Adipose tissue (tissue), 3 donors: ENCODE results near the gene H1-8. TPM values are rescaled to one million over a fixed set of nuclear protein-coding genes. Genes with fewer than 3 reads are reported as not detected.
"Not testable (repeated sequence)": the region's sequence is repeated elsewhere in the genome, so short reads cannot be mapped to it uniquely, and the experiment has no call there.

Experiments used
- H3K27ac ChIP-seq: one replicate; pipeline ENCODE4 v1.5.1; 2013; ENCODE audit warnings: low read depth, low read length
- WGBS, 3 donors: extraction: QIAGEN DNeasy Blood & Tissue Kit; methylation state at CpG; one replicate each; pipeline ENCODE4 v1.1.7; 2013; 5-methylcytosine and 5-hydroxymethylcytosine counted together
- polyA plus RNA-seq, 3 donors: library from polyadenylated mRNA; stranded (reverse); fragments of 200-250 nt; gene quantifications; one replicate each; pipeline ENCODE4 v1.2.3, GENCODE V29; 2013
- donor health status: healthy with polysubstance abuse.
- donor health status: Bipolar disorder and iron deficiency.
- donor health status: healthy.

The H1-8 gene, protein sequence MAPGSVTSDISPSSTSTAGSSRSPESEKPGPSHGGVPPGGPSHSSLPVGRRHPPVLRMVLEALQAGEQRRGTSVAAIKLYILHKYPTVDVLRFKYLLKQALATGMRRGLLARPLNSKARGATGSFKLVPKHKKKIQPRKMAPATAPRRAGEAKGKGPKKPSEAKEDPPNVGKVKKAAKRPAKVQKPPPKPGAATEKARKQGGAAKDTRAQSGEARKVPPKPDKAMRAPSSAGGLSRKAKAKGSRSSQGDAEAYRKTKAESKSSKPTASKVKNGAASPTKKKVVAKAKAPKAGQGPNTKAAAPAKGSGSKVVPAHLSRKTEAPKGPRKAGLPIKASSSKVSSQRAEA
- not detected for polyA plus RNA-seq

DNA sequence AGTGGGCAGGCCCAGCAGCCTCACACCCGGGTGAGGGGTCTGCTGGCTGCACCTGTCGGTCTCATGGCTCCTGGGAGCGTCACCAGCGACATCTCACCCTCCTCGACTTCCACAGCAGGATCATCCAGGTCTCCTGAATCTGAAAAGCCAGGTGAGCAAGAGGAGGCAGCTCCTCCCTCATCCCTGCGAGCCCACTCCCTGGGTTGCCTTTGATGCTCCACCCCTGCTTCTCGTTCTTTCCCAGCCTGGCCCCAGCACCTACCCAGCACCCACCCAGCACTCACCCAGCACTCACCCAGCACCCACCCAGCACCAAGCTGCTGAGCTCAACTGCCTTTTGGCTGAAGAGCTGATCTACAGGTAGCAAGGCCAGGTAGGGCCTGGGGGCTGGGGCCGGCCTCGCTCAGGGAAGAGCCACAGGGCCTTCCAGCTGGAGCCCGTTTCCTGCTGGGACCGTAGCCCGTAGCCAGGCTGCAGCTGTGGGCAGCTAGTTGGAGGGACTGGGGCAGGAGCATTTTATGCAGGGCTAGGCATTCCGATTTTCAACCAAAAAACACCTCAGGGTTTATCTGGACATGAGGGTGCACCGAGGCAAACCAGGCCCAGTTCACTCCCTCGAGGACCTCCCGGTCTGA lies at the start of gene H1-8:
H1-8 (plus strand) TSS at position 20 of the 635 bp plus-strand sequence; CDS start at position 64, 44 bp downstream.
- H3K27ac ChIP-seq, result no peak within 1 kb of the TSS
- WGBS, 3 donors, result 84 to 90% (median 89%) methylated on average over 16 of the region's 16 CpGs

DNA sequence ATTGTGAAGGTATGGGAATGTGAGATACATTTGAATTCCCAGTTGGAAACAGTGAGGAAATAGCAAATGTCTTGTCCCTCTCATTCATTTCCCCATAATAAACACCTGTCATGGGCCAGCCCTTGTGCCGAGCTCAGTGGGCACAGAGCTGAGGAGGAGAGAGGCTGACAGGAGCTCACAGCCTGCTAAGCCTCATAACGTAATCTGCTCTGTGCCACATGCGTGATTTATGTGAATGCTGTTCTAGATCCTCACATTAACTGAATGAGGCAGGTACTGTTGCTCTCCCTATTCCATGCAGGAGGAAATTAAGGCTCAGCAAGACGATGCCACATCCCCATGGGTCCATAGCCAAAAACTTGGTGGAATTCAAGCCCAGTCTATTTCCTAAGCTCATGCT lies 49.8 kb upstream of the H1-8 start:
- WGBS, 3 donors, result 86 to 96% (median 91%) methylated on average over 4 of the region's 4 CpGs

DNA sequence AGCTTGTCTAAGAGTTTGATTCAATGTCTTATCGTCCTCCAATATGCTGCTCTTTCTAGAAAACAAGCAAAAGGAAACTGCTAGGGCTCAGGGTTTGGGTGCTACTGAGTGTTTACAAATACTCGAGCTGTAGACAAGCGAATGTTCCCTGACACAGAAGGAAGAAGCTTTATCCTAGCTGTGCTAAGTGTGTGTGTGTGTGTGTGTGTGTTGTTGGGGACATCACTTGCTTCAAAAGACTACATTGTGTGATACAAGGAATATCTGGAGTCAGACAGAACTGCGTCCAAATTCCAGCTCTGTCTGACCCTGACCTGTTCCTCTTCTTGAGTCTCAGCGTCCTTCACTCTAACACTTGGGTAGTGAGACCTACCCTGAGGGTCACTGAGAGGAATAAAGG lies 48.5 kb upstream of the H1-8 start:
- 58 to 71% (median 65%) methylated on average over 5 of the region's 5 CpGs for WGBS, 3 donors
- H3K27ac ChIP-seq, result not testable (repeated sequence)

More for the DNA sequence above, 49.8 kb upstream of the H1-8 start:
- H3K27ac ChIP-seq, result no peak overlapping the region

DNA sequence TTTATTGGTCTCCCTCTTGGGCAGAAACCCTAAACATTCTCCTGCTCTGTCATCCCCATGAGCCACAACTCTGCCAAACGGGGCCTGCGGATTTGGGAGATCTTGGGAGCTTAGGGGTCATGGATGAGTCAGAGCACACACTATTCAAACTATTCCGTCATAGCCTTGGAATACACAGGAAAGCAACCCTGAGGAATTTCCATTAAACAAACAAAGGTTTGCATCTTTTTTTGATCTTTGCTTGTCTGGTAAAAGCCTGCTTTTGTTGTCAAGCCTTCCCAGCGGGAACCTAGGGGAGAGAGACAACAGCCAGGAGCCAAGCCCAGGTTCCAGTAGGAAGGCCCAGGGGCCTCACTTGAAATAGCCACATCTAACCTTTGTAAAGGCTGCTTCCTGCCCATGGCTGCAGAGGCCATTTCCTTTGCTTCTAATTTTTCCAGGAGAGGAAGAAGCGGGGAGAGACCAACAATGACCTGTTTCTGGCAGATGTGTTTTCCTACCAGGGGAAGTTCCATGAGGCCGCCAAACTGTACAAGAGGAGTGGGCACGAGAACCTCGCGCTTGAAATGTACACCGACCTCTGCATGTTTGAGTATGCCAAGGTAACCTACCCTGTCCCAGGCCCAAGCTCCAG lies 47.9 kb upstream of the H1-8 start:
- WGBS, 3 donors, result 58 to 86% (median 73%) methylated on average over 10 of the region's 10 CpGs
- H3K27ac ChIP-seq, result not testable (repeated sequence)

DNA sequence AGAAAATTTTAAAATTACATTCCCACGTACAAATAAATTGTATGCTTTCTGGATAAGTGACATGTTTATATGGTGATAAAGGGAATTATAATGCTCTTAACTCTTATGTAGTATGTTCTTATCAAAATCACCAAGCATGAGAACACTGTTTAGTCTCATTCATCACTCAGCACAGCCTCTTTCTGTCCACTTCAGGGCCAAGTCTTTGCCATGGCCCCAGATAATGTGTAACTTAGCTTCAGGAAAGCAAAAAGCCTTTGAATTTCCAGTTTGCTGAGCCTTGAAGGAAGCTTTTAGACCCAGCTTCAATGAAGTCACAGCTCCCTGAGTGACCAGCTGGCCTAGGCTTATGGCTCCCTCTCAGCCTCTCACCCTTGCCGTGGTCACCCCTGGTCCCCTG lies 45.1 kb upstream of the H1-8 start:
- 79 to 88% (median 83%) methylated on average over 2 of the region's 2 CpGs for WGBS, 3 donors
- not testable (repeated sequence) for H3K27ac ChIP-seq

DNA sequence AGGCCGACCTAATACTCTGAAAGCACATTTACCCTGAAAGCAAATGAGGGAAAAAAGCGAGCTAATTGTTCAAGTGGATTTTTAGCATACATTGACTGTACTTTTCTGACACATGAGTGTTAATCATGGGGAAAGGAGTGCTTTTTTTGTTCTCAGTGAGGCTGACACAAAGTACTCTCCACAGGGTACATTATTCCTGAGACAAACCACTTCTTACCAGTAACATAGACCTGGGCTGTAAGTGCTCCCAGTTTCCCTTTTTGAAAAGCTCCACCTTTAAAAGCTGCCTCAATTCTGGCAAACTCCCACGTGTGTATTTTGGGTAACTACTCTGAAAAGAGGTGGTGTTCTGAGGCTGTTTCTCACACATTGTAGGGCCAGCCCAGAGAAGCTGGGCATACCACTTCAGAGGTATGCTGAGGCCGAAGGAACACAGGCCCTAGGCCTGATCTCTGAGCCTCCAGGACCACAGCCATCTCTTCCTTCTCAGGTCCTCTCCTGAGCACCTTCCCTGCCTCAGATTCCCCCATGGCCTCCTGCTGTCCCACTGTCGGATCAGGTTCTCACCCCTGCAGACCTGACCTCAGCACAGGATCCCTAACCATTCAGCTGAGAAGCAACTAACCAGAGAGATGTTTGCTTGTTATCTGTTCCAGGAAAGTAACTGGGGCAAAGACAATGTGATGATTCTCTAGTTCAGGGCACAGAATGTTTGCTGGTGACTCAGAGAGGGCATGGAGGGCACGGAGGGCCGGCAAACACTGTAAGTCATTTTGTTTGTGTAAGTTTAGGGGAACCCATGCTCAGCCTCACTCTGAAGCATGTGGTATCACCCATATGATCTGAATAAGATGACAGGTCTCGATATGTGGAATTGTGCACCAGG lies 44.1 kb upstream of the H1-8 start:
- not testable (repeated sequence) for H3K27ac ChIP-seq
- WGBS, 3 donors, result 72 to 82% (median 74%) methylated on average over 7 to 8 of the region's 8 CpGs

DNA sequence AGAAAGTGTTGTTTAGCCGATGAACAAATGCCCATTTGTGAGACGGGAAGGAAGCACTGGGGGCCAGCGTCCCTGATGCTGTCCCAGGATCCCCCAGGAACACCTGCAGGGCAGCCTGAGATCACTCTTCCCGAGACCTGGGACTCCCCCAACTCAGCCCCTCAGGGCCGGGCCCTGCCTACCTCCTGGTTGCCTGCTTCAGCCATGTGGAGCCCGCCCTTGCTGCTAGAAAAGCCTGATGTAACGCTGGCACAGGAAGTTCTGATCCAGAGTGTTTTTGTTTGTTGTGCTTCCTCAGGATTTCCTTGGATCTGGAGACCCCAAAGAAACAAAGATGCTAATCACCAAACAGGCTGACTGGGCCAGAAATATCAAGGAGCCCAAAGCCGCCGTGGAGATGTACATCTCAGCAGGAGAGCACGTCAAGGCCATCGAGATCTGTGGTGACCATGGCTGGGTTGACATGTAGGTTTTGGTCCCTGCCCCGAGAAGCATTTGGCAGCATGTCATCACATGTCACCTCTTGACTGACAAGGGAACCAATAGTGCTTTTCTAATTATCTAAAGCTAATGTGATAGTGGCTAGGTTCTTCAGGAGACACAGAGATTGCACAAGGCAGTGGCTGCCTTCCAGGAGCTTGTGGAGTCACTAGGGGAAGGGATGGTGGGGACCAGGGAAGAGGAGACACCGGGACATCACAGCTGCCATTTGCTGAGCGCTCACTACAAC lies 43.2 kb upstream of the H1-8 start:
- H3K27ac ChIP-seq, result not testable (repeated sequence)

DNA sequence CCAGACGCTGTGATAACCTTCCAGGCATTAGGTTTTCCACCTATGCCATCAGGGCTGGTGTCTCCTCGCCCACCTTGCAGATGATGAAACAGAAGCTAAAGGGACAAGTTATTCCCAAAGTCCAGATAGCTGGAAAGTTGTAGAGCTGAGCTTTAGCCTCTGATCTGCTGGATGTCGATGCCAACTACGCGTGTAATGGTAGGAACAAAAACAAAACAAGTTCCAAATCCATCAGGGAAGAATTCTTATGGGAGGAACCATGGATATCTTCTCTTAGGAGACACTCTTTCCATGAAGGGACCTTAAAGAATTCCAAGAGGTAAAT lies 42.7 kb upstream of the H1-8 start:
- H3K27ac ChIP-seq, result no peak overlapping the region
- 85 to 93% (median 85%) methylated on average over 5 of the region's 5 CpGs for WGBS, 3 donors

More for the DNA sequence above, 43.2 kb upstream of the H1-8 start:
- WGBS, 3 donors, result 73 to 88% (median 78%) methylated on average over 12 to 13 of the region's 14 CpGs

DNA sequence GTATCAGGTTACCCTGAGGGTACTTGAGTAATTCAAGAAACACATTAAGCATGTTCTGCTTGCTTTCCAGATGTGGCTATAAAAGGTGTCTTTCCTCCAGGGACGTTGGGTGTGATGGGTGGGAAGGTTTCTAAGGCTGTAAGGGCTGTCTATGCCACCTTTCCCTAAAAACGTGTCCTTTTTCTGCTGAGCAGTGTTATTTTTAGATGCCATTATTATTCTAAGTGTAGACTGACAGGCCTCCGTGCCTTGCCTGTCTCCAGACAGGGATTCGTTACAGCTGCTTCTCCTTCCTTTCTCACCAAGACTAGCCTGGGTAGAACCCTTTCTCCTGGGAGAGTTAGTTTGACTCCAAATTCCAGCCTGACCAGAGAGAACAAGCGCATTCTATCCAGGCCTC lies 41.3 kb upstream of the H1-8 start:
- 84 to 94% (median 86%) methylated on average over 5 of the region's 5 CpGs for WGBS, 3 donors
- H3K27ac ChIP-seq, result no peak overlapping the region

DNA sequence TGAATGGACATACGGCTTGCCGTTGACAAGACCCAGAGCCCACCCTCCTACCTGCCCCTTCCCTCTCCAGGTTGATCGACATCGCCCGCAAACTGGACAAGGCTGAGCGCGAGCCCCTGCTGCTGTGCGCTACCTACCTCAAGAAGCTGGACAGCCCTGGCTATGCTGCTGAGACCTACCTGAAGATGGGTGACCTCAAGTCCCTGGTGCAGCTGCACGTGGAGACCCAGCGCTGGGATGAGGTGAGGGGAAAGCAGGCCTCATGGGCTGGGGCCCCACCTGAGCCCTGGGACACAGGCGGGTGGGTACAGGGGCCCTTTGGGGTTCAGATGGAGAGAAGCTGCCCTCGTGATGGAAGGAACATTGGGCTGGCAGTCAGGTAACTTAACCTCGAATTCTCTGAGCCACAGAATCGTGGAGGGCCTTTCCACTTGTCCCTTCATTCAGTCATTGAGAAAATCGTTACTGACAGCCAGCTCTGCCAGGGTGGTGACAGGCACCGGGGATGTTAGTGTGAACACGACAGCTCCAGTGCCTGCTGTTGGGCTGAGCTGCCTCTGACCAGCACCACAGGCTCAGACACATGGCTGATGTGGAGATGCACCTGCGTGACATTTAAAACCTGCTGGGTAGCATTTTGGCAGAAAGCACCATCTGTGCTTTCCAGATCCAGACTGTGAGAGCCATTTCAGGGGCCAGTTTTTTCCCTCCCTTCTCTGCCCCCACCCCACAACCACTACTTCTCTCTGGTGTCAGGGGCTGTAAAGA lies 40.1 kb upstream of the H1-8 start:
- 94 to 95% (median 94%) methylated on average over 18 of the region's 18 CpGs for WGBS, 3 donors

DNA sequence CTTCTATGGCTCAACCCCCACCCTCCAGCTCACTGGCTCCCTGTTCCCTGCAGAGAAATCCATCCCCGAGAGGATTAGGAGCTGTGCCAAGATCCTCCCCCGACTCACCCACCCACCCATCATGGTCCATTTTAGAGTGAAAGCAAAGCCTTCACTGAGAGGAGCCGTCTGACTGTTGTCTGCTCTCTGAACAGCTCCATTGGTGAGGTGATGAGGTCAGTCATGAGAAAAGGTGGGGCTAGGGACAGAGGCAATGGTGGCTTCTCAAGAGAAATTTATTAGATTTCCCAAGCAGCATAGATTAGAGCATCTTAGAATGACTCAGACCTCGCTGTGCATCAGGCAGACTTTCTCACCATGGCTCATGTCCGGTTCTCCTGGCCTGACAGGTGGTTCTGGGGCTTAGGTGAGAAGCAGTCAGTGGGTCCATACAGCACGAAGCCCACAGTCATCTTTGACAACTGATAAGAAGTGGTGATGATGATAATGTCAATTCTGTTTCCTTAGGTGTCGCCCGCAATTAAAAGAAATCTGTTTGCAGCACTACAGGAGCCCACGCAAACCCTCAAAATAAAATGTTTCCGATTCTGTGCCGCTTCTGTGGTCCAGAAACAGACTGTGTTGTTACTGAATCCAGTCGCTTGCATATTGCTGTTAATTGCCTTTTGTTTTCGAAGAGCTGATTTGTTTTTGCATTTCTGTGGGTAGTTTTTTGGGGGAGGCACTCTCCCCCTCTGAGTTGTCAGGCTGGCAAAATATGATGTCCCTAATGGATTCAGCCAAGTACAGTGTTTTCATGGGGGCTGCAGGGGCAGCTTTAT lies 39.3 kb upstream of the H1-8 start:
- 91 to 95% (median 91%) methylated on average over 13 of the region's 13 CpGs for WGBS, 3 donors
- H3K27ac ChIP-seq, result no peak overlapping the region

More for the DNA sequence above, 40.1 kb upstream of the H1-8 start:
- no peak overlapping the region for H3K27ac ChIP-seq

DNA sequence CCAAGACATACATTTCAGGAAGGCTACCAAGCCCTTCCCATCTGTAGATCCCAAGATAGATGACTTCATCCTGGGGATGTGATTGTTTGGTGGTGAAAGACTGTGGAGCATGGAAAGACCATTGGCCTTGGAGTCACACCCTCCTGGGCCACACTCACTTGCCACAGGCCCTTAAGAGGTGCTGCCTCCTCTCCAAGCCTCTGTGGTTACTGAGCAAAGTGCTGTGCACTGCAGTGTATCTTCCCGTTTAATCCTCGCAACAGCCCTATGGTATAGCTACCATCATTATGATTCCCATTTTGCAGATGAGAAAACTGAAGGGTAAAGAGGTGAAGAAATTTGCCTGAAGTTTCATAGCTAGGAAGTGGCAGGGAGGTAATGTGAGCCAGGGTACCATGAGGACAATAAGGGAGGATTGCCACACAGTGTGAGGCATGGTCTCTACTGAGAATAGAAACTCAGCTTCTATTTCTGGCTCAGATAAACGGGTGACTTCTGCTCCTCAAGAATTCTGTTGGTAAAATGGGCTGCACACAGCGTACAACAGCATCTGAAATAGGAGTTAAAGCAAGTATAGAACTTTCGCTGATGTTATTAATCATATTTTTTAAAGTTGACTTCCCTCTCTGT lies 38.4 kb upstream of the H1-8 start:
- H3K27ac ChIP-seq, result no peak overlapping the region
- WGBS, 3 donors, result 80 to 88% (median 84%) methylated on average over 5 of the region's 5 CpGs

DNA sequence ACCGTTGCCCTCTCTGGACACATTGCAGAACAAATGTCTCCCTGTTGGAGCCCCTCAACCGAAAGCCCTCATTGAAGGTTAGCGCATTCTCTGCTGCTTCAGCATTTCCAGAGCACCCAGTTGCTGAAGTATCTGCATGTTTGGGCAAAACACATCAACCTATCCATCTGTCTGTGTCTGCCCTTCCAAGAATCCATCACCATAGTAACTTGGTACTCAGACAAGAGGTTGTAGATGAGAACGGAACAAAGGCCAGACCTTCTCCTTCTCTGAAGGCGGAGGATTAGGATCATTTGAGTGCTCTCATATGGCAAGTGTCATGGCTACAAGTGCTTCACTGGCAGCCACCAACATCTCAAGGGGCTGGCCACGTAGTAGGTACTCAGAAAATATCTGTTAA lies 37.6 kb upstream of the H1-8 start:
- H3K27ac ChIP-seq, result no peak overlapping the region
- 93 to 97% (median 95%) methylated on average over 6 of the region's 6 CpGs for WGBS, 3 donors

DNA sequence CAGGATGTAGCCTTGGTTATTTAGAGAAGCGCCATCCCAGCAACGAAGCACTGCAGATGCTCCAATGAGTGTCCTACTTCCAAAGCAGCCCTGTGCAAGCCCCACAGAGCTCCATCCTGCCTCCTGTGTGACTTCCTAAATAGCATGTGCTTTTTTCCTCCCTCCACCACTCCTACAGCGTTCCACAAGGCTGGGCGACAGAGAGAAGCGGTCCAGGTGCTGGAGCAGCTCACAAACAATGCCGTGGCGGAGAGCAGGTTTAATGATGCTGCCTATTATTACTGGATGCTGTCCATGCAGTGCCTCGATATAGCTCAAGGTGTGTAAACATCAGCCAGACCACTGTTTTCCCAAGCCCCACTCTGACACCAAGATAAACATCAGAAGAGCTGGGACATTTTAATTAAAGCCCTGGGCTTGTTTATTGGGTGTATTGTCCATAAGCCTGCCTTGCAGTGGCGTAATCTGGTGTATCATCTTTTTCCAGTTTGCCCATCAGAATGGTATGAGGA lies 36.7 kb upstream of the H1-8 start:
- H3K27ac ChIP-seq, result no peak overlapping the region
- 71 to 88% (median 82%) methylated on average over 9 of the region's 9 CpGs for WGBS, 3 donors

DNA sequence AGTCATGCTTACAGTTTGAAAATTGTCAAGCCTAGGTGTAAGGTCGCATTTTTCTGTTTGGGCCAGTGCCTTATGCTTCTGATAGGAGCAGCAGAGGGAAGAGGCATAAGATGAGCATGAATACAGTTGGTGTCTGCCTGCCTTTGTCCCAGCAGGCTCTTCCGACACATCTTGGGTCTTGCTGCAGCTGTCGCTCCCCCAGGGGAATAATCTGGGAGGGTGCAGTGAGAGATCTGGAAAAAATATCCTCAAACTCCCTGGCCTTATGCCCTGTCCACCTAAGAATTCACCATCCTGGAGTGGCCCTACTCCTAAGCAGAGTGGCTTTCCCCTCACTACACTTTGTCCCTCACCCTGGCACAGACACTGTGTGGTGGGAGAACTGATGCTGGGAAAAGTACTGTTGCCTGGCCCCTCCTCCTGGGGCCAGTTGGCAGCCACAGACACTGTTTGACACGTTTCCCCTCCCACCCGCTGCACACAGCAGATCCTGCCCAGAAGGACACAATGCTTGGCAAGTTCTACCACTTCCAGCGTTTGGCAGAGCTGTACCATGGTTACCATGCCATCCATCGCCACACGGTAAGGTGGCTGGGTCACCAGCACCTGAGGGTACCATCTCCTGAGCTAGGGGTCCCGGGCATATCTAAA lies 35.7 kb upstream of the H1-8 start:
- 70 to 79% (median 76%) methylated on average over 9 of the region's 9 CpGs for WGBS, 3 donors
- no peak overlapping the region for H3K27ac ChIP-seq

DNA sequence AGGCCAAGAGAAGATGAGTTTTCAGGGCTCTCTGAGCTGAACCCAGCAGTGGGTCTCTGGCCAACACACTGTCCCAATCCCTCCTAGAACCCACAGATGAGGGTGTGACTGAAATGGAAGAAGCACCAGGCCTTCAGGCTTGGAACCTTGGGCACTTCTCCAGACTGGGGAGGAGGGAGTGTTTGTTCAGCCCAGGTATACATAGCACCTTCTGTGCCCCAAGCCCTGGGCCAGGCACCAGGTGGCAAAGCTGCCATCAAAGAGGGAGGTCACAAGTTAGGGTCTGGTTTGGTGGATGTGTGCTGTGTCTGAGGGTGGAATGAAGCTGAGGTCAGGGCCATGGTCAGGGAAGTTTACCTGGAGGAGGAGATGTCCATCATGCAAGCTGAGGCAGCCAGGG lies 30.4 kb upstream of the H1-8 start:
- H3K27ac ChIP-seq, result no peak overlapping the region
